Neural cell (in vitro differentiated cells): ENCODE measurements around the gene ZMIZ2. TPM values are rescaled to one million over a fixed set of nuclear protein-coding genes. Genes with fewer than 3 reads are reported as not detected.

Source experiments
- H2AFZ ChIP-seq: fragments of 200-600, 300-800 bp; sonication (generic), shearing (Covaris generic); 2 replicates; pipeline ENCODE4 v1.6.0; 2014; ENCODE audit warnings: low read depth, mild to moderate bottlenecking, antibody characterized with exemption, low read length, moderate library complexity
- H3F3A ChIP-seq: fragments of 200-600 bp; shearing (Covaris generic); 2 replicates; pipeline ENCODE4 v1.6.1; 2016; ENCODE audit warnings: mild to moderate bottlenecking, moderate library complexity, mixed read lengths, antibody characterized with exemption, low read length; ENCODE audit not compliant: insufficient read depth, poor library complexity, severe bottlenecking
- H3K27ac ChIP-seq: fragments of 200-600, 300-800 bp; sonication (generic), shearing (Covaris generic); 2 replicates; pipeline ENCODE4 v1.5.1; 2014; ENCODE audit warnings: mild to moderate bottlenecking, low read length, moderate library complexity
- H3K27me3 ChIP-seq: fragments of 300-800, 200-600 bp; sonication (generic), shearing (Covaris generic); 2 replicates; pipeline ENCODE4 v1.6.0; 2014; ENCODE audit warnings: mild to moderate bottlenecking, low read depth, low read length, moderate library complexity; ENCODE audit not compliant: insufficient read depth
- H3K36me3 ChIP-seq: fragments of 300-800, 200-600 bp; sonication (generic), shearing (Covaris generic); 2 replicates; pipeline ENCODE4 v1.5.1; 2014; ENCODE audit warnings: mild to moderate bottlenecking, antibody characterized with exemption, low read length, moderate library complexity; ENCODE audit not compliant: insufficient read depth
- H3K4me2 ChIP-seq: fragments of 300-800, 200-600 bp; sonication (generic), shearing (Covaris generic); 2 replicates; pipeline ENCODE4 v1.6.0; 2014; ENCODE audit warnings: mild to moderate bottlenecking, low read length
- H3K4me3 ChIP-seq: fragments of 300-800, 200-600 bp; sonication (generic), shearing (Covaris generic); 2 replicates; pipeline ENCODE4 v1.5.1; 2014; ENCODE audit warnings: mild to moderate bottlenecking, low read length, moderate library complexity
- H3K79me2 ChIP-seq: fragments of 200-600 bp; shearing (Covaris generic); replicated peaks from 2 replicates; pipeline ENCODE4 v1.6.0; 2014; ENCODE audit warnings: mild to moderate bottlenecking, low read length, moderate library complexity; ENCODE audit not compliant: insufficient read depth
- H3K9ac ChIP-seq: fragments of 300-800, 200-600 bp; sonication (generic), shearing (Covaris generic); 2 replicates; pipeline ENCODE4 v1.6.1; 2016; ENCODE audit warnings: mild to moderate bottlenecking, low read length, mixed read lengths
- H3K9me2 ChIP-seq: fragments of 200-600 bp; shearing (Covaris generic); 2 replicates; pipeline ENCODE4 v1.6.1; 2016; ENCODE audit warnings: mild to moderate bottlenecking, low read length, mixed read lengths; ENCODE audit not compliant: insufficient read depth
- H3K9me3 ChIP-seq: fragments of 200-600, 300-800 bp; sonication (generic), shearing (Covaris generic); 2 replicates; pipeline ENCODE4 v1.6.1; 2016; ENCODE audit warnings: mild to moderate bottlenecking, mixed run types, low read length, moderate library complexity, mixed read lengths
- H4K20me1 ChIP-seq: fragments of 200-600 bp; shearing (Covaris generic); 2 replicates; pipeline ENCODE4 v1.6.1; 2016; ENCODE audit warnings: mild to moderate bottlenecking, mixed run types; ENCODE audit not compliant: insufficient read depth
- EP300 ChIP-seq: fragments of 450-650 bp; conservative IDR thresholded peaks from 2 replicates; pipeline ENCODE4 v1.6.1; 2014; ENCODE audit warnings: antibody characterized with exemption, mild to moderate bottlenecking, moderate library complexity; ENCODE audit not compliant: poor library complexity, severe bottlenecking
- EZH2 ChIP-seq: fragments of 200-600, 300-800 bp; shearing (Covaris generic), sonication (generic); IDR thresholded peaks from 2 replicates; pipeline ENCODE4 v1.6.1; 2014; ENCODE audit warnings: antibody characterized with exemption, low read length, borderline replicate concordance, mild to moderate bottlenecking; ENCODE audit not compliant: insufficient read depth, poor library complexity, severe bottlenecking
- MXI1 ChIP-seq: fragments of 450-650 bp; conservative IDR thresholded peaks from 2 replicates; pipeline ENCODE4 v1.6.1; 2014; ENCODE audit warnings: antibody characterized with exemption, mild to moderate bottlenecking; ENCODE audit not compliant: poor library complexity, severe bottlenecking
- POLR2AphosphoS5 ChIP-seq: IDR thresholded peaks from 2 replicates; pipeline ENCODE4 v1.6.1; 2012
- RAD21 ChIP-seq: fragments of 450-650 bp; conservative IDR thresholded peaks from 2 replicates; pipeline ENCODE4 v1.6.1; 2014; ENCODE audit warnings: antibody characterized with exemption, mild to moderate bottlenecking, moderate library complexity
- SMC3 ChIP-seq: fragments of 450-650 bp; conservative IDR thresholded peaks from 2 replicates; pipeline ENCODE4 v1.6.1; 2014; ENCODE audit warnings: antibody characterized with exemption, mild to moderate bottlenecking, moderate library complexity; ENCODE audit not compliant: poor library complexity
- TAF1 ChIP-seq: IDR thresholded peaks from 2 replicates; pipeline ENCODE4 v1.6.1; 2012; ENCODE audit warnings: low read depth
- polyA plus RNA-seq: library from polyadenylated mRNA; depleted of rRNA; stranded (reverse); fragments of >200 nt; gene quantifications from 2 replicates; pipeline ENCODE4 v1.2.3, GENCODE V29; 2014
- TF ChIP-seq, protein P1 (sequence below): IDR thresholded peaks from 2 replicates; pipeline ENCODE4 v1.6.1; 2012; ENCODE audit warnings: borderline replicate concordance
- TF ChIP-seq, protein P2 (sequence below): fragments of 450-650 bp; IDR thresholded peaks from 2 replicates; pipeline ENCODE4 v1.5.1; 2014; ENCODE audit warnings: antibody characterized with exemption, mild to moderate bottlenecking, moderate library complexity; ENCODE audit not compliant: poor library complexity, severe bottlenecking

Gene ZMIZ2
- polyA plus RNA-seq, 1 donor from 2014 or later = 18.3 TPM

DNA sequence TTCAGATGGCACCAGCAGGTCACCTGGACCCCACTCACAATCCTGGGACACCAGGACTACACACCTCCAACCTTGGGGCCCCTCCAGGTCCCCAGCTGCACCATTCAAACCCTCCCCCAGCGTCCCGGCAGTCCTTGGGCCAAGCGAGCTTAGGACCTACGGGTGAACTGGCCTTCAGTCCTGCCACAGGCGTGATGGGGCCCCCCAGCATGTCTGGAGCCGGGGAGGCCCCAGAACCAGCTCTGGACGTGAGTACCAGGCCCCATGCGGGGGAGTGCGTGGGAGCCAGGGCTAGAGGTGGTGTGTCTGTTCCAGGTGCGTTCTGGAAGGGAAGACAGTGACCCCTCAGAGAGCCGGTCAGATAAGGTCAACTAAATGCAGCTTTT lies 17.8 kb downstream of the ZMIZ2 start:
- Histone ChIP-seq H4K20me1 (no peaks in the 10 kb centered on the region), H3K9me2 (no peaks in the 10 kb centered on the region), H3K4me3 (no peak overlapping the region), H2AFZ (no peak overlapping the region), H3F3A (no peaks in the 10 kb centered on the region), H3K4me2 (no peak overlapping the region), H3K9me3 (no peaks in the 10 kb centered on the region), H3K9ac (no peak overlapping the region), H3K27ac (no peak overlapping the region), H3K27me3 (no peaks in the 10 kb centered on the region), H3K36me3 (no peaks in the 10 kb centered on the region), H3K79me2 (no peaks in the 10 kb centered on the region)
- TF ChIP-seq TAF1 (no peak), RAD21 (no peak), EZH2 (no peak)
- TF ChIP-seq, protein P1, sequence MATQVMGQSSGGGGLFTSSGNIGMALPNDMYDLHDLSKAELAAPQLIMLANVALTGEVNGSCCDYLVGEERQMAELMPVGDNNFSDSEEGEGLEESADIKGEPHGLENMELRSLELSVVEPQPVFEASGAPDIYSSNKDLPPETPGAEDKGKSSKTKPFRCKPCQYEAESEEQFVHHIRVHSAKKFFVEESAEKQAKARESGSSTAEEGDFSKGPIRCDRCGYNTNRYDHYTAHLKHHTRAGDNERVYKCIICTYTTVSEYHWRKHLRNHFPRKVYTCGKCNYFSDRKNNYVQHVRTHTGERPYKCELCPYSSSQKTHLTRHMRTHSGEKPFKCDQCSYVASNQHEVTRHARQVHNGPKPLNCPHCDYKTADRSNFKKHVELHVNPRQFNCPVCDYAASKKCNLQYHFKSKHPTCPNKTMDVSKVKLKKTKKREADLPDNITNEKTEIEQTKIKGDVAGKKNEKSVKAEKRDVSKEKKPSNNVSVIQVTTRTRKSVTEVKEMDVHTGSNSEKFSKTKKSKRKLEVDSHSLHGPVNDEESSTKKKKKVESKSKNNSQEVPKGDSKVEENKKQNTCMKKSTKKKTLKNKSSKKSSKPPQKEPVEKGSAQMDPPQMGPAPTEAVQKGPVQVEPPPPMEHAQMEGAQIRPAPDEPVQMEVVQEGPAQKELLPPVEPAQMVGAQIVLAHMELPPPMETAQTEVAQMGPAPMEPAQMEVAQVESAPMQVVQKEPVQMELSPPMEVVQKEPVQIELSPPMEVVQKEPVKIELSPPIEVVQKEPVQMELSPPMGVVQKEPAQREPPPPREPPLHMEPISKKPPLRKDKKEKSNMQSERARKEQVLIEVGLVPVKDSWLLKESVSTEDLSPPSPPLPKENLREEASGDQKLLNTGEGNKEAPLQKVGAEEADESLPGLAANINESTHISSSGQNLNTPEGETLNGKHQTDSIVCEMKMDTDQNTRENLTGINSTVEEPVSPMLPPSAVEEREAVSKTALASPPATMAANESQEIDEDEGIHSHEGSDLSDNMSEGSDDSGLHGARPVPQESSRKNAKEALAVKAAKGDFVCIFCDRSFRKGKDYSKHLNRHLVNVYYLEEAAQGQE = no peak
- TF ChIP-seq, protein P2, sequence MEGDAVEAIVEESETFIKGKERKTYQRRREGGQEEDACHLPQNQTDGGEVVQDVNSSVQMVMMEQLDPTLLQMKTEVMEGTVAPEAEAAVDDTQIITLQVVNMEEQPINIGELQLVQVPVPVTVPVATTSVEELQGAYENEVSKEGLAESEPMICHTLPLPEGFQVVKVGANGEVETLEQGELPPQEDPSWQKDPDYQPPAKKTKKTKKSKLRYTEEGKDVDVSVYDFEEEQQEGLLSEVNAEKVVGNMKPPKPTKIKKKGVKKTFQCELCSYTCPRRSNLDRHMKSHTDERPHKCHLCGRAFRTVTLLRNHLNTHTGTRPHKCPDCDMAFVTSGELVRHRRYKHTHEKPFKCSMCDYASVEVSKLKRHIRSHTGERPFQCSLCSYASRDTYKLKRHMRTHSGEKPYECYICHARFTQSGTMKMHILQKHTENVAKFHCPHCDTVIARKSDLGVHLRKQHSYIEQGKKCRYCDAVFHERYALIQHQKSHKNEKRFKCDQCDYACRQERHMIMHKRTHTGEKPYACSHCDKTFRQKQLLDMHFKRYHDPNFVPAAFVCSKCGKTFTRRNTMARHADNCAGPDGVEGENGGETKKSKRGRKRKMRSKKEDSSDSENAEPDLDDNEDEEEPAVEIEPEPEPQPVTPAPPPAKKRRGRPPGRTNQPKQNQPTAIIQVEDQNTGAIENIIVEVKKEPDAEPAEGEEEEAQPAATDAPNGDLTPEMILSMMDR = no peak

DNA sequence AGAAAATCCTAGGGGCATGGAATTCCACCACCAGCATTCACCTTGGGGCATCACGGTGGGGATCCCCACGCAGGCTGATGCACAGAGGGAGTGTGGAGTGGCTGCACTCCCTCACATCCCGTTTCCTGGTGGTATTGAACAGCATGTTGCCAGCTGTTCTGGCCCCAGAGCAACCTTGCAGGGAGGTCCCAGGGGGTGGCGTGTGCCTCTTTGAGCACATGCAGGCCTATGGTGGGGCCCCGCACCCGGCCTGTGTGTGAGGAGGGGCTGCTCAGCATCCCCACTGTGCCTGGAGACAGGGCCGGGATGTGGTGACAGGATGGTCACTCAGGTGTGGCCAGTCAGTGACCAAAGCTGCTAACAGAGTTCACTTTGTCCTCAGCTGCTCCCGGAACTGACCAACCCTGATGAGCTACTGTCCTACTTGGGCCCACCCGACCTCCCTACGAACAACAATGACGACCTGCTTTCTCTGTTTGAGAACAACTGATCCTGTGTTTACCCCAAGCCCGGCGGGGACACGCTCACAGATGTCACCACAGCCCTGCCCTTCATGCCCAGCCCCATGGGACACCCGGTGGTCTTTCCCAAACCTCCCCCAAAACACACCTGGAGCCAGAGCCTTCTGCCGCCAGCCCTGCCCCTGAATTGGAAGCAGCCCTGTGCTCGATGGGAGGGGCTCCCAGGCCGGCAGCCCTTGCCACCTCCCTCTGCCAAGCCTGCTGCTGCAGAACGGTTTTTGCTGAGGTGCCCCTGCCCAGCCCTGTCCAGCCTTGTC lies 18.7 kb downstream of the ZMIZ2 start:
- Histone ChIP-seq H2AFZ (no peak overlapping the region), H3K4me3 (no peak overlapping the region), H3K27ac (no peak overlapping the region)

DNA sequence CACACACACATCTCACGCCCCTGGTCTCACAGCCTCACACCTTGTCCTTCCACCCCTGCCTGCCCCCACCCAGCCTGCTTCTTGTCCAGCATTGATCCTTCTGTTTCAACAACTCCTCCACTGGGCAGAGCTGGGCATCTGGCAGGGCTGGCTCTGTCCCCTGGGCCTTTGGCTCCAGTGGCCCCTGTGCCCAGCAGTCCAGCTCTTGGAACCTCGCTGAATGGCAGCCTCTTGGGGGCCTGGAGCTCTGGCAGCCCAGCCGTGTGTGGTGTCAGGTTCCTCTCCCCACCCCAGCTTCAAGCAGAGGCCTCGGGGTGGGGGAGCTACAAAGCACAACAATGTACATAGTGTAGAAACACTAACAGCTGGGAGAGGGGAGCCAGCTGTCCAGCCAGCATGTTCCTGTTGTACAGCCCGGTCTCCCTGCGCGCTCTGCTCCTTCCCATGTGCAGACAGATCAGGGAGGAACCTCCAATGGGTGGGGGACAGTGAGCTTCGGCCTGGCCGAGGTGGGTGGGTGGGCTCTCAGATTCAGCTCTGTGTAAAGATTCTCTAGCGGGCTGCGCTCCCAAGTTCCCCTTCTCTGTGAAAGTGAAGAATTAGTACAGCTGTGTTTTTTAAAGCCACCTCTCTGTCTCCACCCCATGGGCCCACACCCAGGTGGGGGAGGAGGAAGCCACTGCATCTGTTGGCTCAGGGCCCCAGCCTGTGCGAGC lies 19.4 kb downstream of the ZMIZ2 start:
- H3K36me3 ChIP-seq = no peaks in the 10 kb centered on the region
- no peak overlapping the region for H3K4me2 ChIP-seq
- no peak overlapping the region for H3K9ac ChIP-seq

More for the DNA sequence above, 18.7 kb downstream of the ZMIZ2 start:
- Histone ChIP-seq H3K9me2 (no peaks in the 10 kb centered on the region), H3K9me3 (no peaks in the 10 kb centered on the region), H3K4me2 (no peak overlapping the region), H3F3A (no peaks in the 10 kb centered on the region), H4K20me1 (no peaks in the 10 kb centered on the region), H3K79me2 (no peaks in the 10 kb centered on the region), H3K9ac (no peak overlapping the region), H3K36me3 (no peaks in the 10 kb centered on the region), H3K27me3 (no peaks in the 10 kb centered on the region)
- TF ChIP-seq SMC3 (no peak), EP300 (no peak)

More for the DNA sequence above, 19.4 kb downstream of the ZMIZ2 start:
- Histone ChIP-seq H3K79me2 (no peaks in the 10 kb centered on the region), H3K9me3 (no peaks in the 10 kb centered on the region), H3K9me2 (no peaks in the 10 kb centered on the region), H2AFZ (no peak overlapping the region), H3F3A (no peaks in the 10 kb centered on the region), H3K27me3 (no peaks in the 10 kb centered on the region), H4K20me1 (no peaks in the 10 kb centered on the region), H3K4me3 (no peak overlapping the region), H3K27ac (no peak overlapping the region)
- TF ChIP-seq POLR2AphosphoS5 (no peak), SMC3 (no peak), MXI1 (no peak), EZH2 (no peak)
- TF ChIP-seq, protein P2 = no peak
